PFSK-1 (cell line): Measurements from ENCODE around the gene RAB30.

Source experiments
- FOXP2 ChIP-seq: optimal IDR thresholded peaks from 2 replicates; pipeline ENCODE3; 2011; ENCODE audit warnings: borderline replicate concordance, control low read depth, inconsistent platforms; ENCODE audit not compliant: insufficient read depth; ENCODE audit errors: extremely low read length, extremely low read depth
- POLR2AphosphoS5 ChIP-seq: IDR thresholded peaks from 2 replicates; pipeline ENCODE4 v1.6.1; 2012; ENCODE audit warnings: low read depth, mild to moderate bottlenecking, control low read depth, low read length, moderate library complexity
- SIN3A ChIP-seq: IDR thresholded peaks from 2 replicates; pipeline ENCODE4 v1.6.1; 2012; ENCODE audit warnings: mild to moderate bottlenecking, low read length, moderate library complexity, borderline replicate concordance; ENCODE audit not compliant: insufficient read depth
- TAF1 ChIP-seq: IDR thresholded peaks from 2 replicates; pipeline ENCODE4 v1.6.1; 2012; ENCODE audit warnings: low read length, control low read depth, borderline replicate concordance; ENCODE audit not compliant: insufficient read depth
- TF ChIP-seq, protein P1 (sequence below), 2 experiments: IDR thresholded peaks; 2 replicates each; pipeline versions ENCODE4 v1.6.1 to v1.8.0; 2011 to 2012; ENCODE audit warnings: low read depth in 2 of 2, low read length in 2 of 2, control low read depth in 1 of 2, inconsistent platforms in 1 of 2, mild to moderate bottlenecking in 1 of 2, moderate library complexity in 1 of 2; ENCODE audit not compliant: insufficient read depth in 1 of 2

DNA sequence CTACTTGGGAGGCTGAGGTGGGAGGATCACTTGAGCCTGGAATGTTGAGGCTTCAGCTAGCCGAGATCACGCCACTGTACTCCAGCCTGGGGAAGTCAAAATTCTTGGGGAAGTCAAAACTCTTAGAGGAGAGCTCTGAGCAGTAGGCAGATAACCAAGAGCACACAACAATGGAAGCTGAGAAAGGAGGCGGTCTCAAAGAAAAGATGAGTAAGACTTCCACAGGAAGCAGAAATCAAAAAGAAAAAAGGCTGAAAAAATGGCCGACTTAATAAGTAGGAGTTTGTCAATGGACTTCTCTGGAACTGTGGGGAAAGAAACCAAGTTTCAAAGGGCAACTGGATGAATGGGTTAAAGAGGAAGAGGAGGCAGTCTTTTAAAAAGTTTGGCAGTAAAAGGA is 32.1 kb downstream of the RAB30 start:
- TF ChIP-seq, protein P1, sequence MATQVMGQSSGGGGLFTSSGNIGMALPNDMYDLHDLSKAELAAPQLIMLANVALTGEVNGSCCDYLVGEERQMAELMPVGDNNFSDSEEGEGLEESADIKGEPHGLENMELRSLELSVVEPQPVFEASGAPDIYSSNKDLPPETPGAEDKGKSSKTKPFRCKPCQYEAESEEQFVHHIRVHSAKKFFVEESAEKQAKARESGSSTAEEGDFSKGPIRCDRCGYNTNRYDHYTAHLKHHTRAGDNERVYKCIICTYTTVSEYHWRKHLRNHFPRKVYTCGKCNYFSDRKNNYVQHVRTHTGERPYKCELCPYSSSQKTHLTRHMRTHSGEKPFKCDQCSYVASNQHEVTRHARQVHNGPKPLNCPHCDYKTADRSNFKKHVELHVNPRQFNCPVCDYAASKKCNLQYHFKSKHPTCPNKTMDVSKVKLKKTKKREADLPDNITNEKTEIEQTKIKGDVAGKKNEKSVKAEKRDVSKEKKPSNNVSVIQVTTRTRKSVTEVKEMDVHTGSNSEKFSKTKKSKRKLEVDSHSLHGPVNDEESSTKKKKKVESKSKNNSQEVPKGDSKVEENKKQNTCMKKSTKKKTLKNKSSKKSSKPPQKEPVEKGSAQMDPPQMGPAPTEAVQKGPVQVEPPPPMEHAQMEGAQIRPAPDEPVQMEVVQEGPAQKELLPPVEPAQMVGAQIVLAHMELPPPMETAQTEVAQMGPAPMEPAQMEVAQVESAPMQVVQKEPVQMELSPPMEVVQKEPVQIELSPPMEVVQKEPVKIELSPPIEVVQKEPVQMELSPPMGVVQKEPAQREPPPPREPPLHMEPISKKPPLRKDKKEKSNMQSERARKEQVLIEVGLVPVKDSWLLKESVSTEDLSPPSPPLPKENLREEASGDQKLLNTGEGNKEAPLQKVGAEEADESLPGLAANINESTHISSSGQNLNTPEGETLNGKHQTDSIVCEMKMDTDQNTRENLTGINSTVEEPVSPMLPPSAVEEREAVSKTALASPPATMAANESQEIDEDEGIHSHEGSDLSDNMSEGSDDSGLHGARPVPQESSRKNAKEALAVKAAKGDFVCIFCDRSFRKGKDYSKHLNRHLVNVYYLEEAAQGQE (IDR thresholded peaks at IDR 0.05; ENCODE audit: insufficient read depth in 1 of 2, low read depth in 2 of 2, low read length in 2 of 2): no peak
- TF ChIP-seq POLR2AphosphoS5 (no peak), TAF1 (no peak), SIN3A (no peak), FOXP2 (no peak)
